Endothelial cell of umbilical vein (primary cell): ENCODE results near the gene DPP6.

Source experiments
- EZH2 ChIP-seq: IDR thresholded peaks from 2 replicates; pipeline ENCODE4 v1.6.1; 2012; ENCODE audit warnings: borderline replicate concordance, low read depth, mild to moderate bottlenecking, moderate library complexity, low read length, inconsistent platforms; ENCODE audit not compliant: severe bottlenecking
- FOS ChIP-seq: IDR thresholded peaks from 2 replicates; pipeline ENCODE4 v1.6.1; 2011; ENCODE audit warnings: mild to moderate bottlenecking, low read length, moderate library complexity, borderline replicate concordance; ENCODE audit not compliant: insufficient read depth
- JUN ChIP-seq: IDR thresholded peaks from 2 replicates; pipeline ENCODE4 v1.6.1; 2011; ENCODE audit warnings: borderline replicate concordance, low read depth; ENCODE audit not compliant: insufficient read length, insufficient read depth
- MYC ChIP-seq: IDR thresholded peaks from one replicate; pipeline ENCODE4 v1.6.1; 2011; ENCODE audit warnings: mild to moderate bottlenecking, low read depth, low read length
- POLR2A ChIP-seq: IDR thresholded peaks from 2 replicates; pipeline ENCODE4 v1.6.1; 2012; ENCODE audit warnings: low read depth, mild to moderate bottlenecking, control low read depth, low read length
- POLR2AphosphoS5 ChIP-seq: IDR thresholded peaks from 2 replicates; pipeline ENCODE4 v1.6.1; 2012; ENCODE audit warnings: low read depth, mild to moderate bottlenecking, control low read depth, low read length, moderate library complexity; ENCODE audit not compliant: insufficient read depth
- TF ChIP-seq, protein P1 (sequence below), 2 donors: IDR thresholded peaks; 1 replicate in 1 of 2; 2 replicates in 1 of 2; pipeline ENCODE4 v1.5.1; 2011; ENCODE audit warnings: low read length in 2 of 2, mild to moderate bottlenecking in 2 of 2, moderate library complexity in 2 of 2, control low read depth in 1 of 2, inconsistent platforms in 1 of 2, low read depth in 1 of 2; ENCODE audit not compliant: insufficient read depth in 1 of 2; ENCODE audit errors: extremely low read depth in 1 of 2

DNA sequence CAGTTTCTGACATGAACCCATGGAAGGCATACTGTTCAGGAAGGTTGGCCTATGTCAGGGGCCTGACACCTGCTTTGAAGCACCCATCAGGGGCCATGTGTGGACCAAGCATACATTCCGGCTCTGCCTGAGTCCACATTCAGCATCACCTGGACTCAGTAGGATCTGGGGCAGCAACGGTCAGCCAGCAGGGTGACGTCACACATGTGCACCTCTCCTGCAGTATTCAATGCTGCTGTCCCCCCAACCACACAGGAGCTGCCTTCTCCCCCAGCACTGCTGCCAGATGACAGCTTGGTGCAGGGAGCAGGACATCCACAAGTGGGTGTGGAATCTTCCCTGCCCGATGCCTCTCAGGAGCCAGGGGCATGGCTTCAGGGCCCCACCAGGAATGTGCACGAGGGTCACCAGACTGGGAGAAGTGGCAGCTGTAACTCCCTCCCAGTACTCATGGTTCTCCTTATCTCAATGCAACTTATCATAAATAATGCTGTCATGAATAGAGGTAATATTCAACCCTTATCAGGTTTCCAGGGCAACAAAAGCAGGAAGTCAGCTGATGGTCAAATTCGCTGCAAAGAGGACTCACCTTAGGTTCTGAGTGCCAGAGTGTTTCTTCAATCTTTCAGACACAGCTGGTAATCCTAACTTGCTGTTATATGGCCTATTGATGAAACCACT is 657.8 kb downstream of the DPP6 start:
- TF ChIP-seq POLR2AphosphoS5 (no peak), FOS (no peak), POLR2A (no peak), EZH2 (no peak), JUN (no peak), MYC (no peak)
- TF ChIP-seq, protein P1, sequence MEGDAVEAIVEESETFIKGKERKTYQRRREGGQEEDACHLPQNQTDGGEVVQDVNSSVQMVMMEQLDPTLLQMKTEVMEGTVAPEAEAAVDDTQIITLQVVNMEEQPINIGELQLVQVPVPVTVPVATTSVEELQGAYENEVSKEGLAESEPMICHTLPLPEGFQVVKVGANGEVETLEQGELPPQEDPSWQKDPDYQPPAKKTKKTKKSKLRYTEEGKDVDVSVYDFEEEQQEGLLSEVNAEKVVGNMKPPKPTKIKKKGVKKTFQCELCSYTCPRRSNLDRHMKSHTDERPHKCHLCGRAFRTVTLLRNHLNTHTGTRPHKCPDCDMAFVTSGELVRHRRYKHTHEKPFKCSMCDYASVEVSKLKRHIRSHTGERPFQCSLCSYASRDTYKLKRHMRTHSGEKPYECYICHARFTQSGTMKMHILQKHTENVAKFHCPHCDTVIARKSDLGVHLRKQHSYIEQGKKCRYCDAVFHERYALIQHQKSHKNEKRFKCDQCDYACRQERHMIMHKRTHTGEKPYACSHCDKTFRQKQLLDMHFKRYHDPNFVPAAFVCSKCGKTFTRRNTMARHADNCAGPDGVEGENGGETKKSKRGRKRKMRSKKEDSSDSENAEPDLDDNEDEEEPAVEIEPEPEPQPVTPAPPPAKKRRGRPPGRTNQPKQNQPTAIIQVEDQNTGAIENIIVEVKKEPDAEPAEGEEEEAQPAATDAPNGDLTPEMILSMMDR (IDR thresholded peaks at IDR 0.05; ENCODE audit: extremely low read depth in 1 of 2, insufficient read depth in 1 of 2, low read depth in 1 of 2, low read length in 2 of 2), result no peak
